A204.1 (cell line): ENCODE results near the gene ABHD3.
"Not testable (repeated sequence)": the region's sequence is repeated elsewhere in the genome, so short reads cannot be mapped to it uniquely, and the experiment has no call there.

Source experiments
- FAIRE-seq: peaks from 2 replicates; lab custom pipeline; 2012; peaks lifted over from hg19 to GRCh38; lab: Jason Lieb, UNC

The ABHD3 gene

GRCh38 chr18:21650311-21650710 lies 54.3 kb downstream of the ABHD3 start:
- FAIRE-seq = no peak

DNA sequence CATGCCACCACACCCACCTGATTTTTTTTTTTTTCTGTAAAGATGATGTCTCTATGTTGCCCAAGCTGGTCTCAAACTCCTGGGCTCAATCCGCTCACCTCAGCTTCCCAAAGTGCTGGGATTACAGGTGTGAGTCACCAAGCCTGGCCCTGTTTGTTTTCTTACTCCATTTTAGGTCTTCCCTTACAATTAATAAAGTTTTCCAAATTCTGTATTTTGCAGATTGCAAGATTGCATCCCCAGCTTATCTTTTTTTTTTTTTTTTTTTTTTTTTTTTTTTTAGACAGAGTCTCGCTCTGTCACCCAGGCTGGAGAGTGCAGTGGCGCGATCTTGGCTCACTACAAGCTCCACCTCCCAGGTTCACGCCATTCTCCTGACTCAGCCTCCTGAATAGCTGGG lies 64.2 kb downstream of the ABHD3 start:
- FAIRE-seq = not testable (repeated sequence)

GRCh38 chr18:21638822-21639221 lies 65.8 kb downstream of the ABHD3 start:
- FAIRE-seq = no peak

DNA sequence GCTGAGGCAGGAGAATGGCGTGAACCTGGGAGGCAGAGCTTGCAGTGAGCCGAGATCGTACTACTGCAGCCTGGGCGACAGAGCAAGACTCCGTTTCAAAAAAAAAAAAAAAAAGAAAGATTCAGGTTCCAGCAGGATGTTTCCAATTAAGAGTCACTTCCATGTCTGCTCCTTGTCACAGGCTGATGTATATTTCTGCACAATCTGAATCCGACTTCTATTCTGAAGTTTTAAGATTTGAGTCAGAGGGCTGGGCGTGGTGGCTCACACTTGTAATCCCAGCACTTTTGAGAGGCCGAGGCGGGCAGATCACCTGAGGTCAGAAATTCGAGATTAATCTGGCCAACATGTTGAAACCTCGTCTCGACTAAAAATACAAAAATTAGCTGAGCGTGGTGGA lies 67.8 kb downstream of the ABHD3 start:
- FAIRE-seq = no peak

DNA sequence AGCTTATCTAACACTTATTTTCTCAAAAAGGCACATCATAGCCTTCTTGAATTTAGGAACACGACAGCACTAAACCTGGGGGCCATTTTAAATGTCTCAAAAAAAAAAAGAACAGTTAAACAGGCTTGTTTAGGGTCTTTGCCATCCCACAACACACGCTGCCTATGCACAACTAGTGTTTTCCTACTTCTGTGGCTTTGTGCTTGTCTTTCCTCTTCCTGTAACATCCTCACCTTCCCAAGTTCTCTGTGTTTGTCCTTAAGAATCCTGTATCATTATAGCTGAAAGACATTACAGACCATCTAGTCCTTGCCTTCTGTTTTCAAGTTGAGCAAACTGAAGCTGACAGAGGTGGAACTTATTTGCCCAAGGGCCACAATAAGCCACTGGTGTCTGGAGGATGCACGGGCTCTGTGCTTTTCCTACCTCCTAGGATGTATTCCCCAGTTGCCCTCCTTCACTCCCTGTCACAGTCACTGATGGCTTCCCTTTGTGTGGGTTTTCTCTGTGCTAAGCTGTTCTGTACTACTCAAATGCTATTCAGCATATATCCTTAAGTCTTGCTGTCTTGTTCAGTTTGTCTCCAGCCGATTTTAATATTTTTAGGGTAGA lies 69.9 kb downstream of the ABHD3 start:
- FAIRE-seq = no peak

- FAIRE-seq = no peak
Measured at GRCh38 chr18:21632393-21632792, 72.2 kb downstream of the ABHD3 start.

GRCh38 chr18:21629089-21629832 lies 75.3 kb downstream of the ABHD3 start:
- no peak for FAIRE-seq

- not testable (repeated sequence) for FAIRE-seq
Measured at GRCh38 chr18:21621640-21622039, 82.9 kb downstream of the ABHD3 start.

GRCh38 chr18:21612125-21613039 lies 92.2 kb downstream of the ABHD3 start, which contains the start of gene SNRPD1:
Gene SNRPD1 (plus strand): TSS chr18:21612314. CDS start chr18:21612430, 116 bp downstream.
- no peak for FAIRE-seq

DNA sequence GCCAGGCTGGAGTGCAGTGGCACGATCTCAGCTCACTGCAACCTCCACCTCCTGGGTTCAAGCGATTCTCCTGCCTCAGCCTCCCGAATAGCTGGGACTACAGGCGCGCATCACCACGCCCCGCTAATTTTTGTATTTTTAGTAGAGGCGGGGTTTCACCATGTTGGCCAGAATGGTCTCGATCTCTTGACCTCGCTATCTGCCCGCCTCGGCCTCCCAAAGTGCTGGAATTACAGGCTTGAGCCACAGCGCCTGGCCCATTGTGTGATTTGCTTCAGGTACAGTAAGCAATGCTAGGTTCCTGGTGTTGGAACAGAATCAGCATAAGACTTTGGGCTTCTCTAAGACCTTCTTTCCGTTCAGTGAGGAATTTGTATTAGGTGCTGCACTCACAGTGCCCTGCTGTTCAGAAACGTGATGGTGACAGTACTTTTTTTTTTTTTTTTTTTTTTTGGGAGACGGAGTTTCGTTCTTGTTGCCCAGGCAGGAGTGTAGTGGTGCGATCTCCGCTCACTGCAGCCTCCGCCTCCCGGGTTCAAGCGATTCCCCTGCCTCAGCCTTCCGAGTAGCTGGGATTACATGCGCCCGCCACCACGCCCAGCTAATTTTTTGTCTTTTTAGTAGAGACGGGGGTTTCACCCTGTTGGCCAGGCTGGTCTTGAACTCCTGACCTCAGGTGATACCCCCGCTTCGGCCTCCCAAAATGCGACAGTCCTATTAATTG lies 93.0 kb downstream of the ABHD3 start:
- FAIRE-seq = not testable (repeated sequence)

- no peak for FAIRE-seq
Measured at GRCh38 chr18:21605213-21605612, 99.4 kb downstream of the ABHD3 start.

GRCh38 chr18:21604671-21605070 lies 99.9 kb downstream of the ABHD3 start:
- FAIRE-seq = no peak

DNA sequence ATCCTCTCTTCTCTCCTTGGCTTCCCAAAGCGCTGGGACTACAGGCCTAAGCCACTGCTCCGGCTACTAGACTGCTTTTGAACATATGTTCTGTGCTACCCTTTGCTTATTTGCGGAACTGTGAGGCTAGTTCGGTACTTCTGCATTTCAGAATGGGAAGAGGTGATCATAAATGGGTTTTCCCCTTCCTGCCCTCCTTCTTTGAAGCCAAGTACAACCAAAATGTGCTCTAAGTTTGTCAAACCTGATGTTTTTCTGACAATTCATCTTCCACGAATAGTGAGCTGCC lies 102.3 kb downstream of the ABHD3 start:
- no peak for FAIRE-seq
